ENCODE measurements around the gene KCNG3.

KCNG3 gene

DNA sequence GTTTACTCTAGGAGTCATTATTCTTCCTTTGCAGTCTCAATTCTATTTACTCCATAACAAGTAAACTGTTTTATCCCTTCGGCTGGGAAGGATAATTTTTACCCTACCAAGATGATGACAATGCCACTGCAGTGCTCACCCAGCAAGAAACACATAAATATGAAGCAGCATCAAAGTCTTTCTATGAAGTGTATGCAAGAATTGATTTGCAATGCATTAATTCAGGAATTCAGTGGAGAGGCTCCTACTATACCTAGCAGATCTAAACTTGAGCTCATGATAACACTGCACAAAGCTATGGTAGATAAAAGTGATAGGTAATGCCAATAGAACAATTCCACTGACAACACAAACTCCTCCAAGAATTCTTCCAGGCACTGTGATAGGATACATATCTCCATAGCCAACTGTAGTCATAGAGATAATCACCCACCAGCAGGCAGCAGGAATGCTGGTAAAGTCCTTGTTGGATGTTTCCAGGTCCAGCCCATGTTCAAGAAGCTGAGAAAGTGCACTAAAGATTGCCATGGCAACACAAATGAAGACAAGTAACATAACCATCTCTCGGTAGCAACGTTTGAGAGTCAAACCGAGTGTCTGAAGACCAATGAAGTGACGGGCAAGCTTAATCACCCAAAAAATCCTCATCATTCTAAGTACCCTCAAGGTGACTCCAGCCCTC, 49.9 kb downstream of the KCNG3 start:
- Histone ChIP-seq H3K4me1 (ENCODE audit: control insufficient read depth, insufficient read depth, low read length) (no peaks in the 10 kb centered on the region), H3K9ac (ENCODE audit: low read length) (no peak overlapping the region), H3K4me3 (ENCODE audit: low read length) (no peak overlapping the region), H3K27me3 (ENCODE audit: control insufficient read depth, insufficient read depth, low read length) (no peaks in the 10 kb centered on the region), H3K36me3 (ENCODE audit: control insufficient read depth, insufficient read depth, low read length) (no peaks in the 10 kb centered on the region), H3K9me3 (ENCODE audit: control insufficient read depth, low read length) (no peaks in the 10 kb centered on the region)

DNA sequence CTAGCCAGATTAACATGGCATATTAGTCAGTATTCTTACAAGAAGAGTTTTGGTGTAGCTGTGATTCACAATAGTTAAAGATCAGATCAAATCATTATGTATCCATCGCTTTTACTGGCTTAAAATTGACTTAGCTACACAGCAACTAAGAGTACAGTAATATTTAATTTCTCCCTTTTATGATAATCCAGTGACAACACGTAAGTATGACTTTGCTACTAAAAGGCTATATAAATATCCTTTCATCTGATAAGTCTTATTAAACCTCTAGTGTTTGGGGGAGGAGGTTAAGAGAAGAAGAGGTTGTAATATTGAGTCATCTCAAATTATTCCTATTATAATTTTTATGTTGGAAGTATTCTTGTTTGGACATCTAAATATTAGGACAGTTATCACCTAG, 51.0 kb downstream of the KCNG3 start:
- Histone ChIP-seq H3K36me3 (ENCODE audit: control insufficient read depth, insufficient read depth, low read length) (no peaks in the 10 kb centered on the region), H3K4me1 (ENCODE audit: control insufficient read depth, insufficient read depth, low read length) (no peaks in the 10 kb centered on the region), H3K27me3 (ENCODE audit: control insufficient read depth, insufficient read depth, low read length) (no peaks in the 10 kb centered on the region), H3K9me3 (ENCODE audit: control insufficient read depth, low read length) (no peaks in the 10 kb centered on the region), H3K9ac (ENCODE audit: low read length) (no peak overlapping the region), H3K4me3 (ENCODE audit: low read length) (no peak overlapping the region)

- Histone ChIP-seq H3K9ac (ENCODE audit: low read length) (no peak overlapping the region), H3K27me3 (ENCODE audit: control insufficient read depth, insufficient read depth, low read length) (no peaks in the 10 kb centered on the region), H3K4me3 (ENCODE audit: low read length) (no peak overlapping the region), H3K4me1 (ENCODE audit: control insufficient read depth, insufficient read depth, low read length) (no peaks in the 10 kb centered on the region), H3K36me3 (ENCODE audit: control insufficient read depth, insufficient read depth, low read length) (no peaks in the 10 kb centered on the region), H3K9me3 (ENCODE audit: control insufficient read depth, low read length) (no peaks in the 10 kb centered on the region)
Measured at GRCh38 chr2:42438685-42439084, 55.1 kb downstream of the KCNG3 start.

GRCh38 chr2:42436370-42436769, 57.4 kb downstream of the KCNG3 start:
- no peaks in the 10 kb centered on the region for H3K27me3 ChIP-seq (ENCODE audit: control insufficient read depth, insufficient read depth, low read length)
- no peaks in the 10 kb centered on the region for H3K4me1 ChIP-seq (ENCODE audit: control insufficient read depth, insufficient read depth, low read length)
- no peaks in the 10 kb centered on the region for H3K36me3 ChIP-seq (ENCODE audit: control insufficient read depth, insufficient read depth, low read length)
- H3K4me3 ChIP-seq (ENCODE audit: low read length): no peak overlapping the region
- H3K9me3 ChIP-seq (ENCODE audit: control insufficient read depth, low read length): no peaks in the 10 kb centered on the region
- H3K9ac ChIP-seq (ENCODE audit: low read length): no peak overlapping the region

DNA sequence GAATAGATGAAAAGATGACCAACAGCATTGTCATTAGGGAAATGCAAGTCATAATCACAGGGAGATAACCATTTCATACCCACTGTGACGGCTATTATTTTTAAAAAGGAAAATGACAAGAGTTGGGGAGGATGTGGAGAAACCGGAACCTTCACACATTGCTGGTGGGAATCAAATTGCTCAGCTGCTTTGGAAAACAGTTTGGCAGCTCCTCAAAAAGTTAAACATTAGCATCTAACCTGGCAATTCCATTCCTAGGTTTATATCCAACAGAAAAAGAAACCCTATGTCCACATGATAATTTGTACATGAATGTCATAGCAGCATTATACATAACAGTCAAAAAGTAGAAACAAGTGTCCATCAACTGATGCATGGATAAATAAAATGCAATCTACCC, 58.2 kb downstream of the KCNG3 start:
- Histone ChIP-seq H3K27me3 (ENCODE audit: control insufficient read depth, insufficient read depth, low read length) (no peaks in the 10 kb centered on the region), H3K4me3 (ENCODE audit: low read length) (no peak overlapping the region), H3K9ac (ENCODE audit: low read length) (no peak overlapping the region), H3K9me3 (ENCODE audit: control insufficient read depth, low read length) (no peaks in the 10 kb centered on the region), H3K4me1 (ENCODE audit: control insufficient read depth, insufficient read depth, low read length) (no peaks in the 10 kb centered on the region), H3K36me3 (ENCODE audit: control insufficient read depth, insufficient read depth, low read length) (no peaks in the 10 kb centered on the region)

GRCh38 chr2:42430188-42430587, 63.6 kb downstream of the KCNG3 start:
- Histone ChIP-seq H3K36me3 (ENCODE audit: control insufficient read depth, insufficient read depth, low read length) (no peaks in the 10 kb centered on the region), H3K4me3 (ENCODE audit: low read length) (no peak overlapping the region), H3K4me1 (ENCODE audit: control insufficient read depth, insufficient read depth, low read length) (no peaks in the 10 kb centered on the region), H3K27me3 (ENCODE audit: control insufficient read depth, insufficient read depth, low read length) (no peaks in the 10 kb centered on the region), H3K9me3 (ENCODE audit: control insufficient read depth, low read length) (no peaks in the 10 kb centered on the region), H3K9ac (ENCODE audit: low read length) (no peak overlapping the region)

DNA sequence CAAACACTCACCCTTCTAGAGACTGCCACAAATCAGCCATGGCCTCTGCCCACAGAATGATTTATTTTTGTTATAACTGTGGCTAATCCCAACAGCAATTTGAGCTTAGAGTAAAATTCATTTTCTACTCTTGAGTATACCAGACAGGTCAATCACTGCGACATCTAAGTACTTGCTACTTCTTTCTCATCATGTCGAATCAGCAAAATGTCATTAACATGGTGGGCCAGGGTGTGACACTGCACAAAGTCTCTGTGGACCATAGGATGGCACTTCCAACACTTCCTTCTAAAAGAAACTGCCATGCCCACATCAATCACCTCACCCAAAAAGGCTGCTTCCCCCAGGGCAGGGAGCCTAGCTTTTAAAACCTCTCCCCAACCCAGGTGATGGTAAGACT, 64.4 kb downstream of the KCNG3 start:
- Histone ChIP-seq H3K36me3 (ENCODE audit: control insufficient read depth, insufficient read depth, low read length) (no peaks in the 10 kb centered on the region), H3K9ac (ENCODE audit: low read length) (no peak overlapping the region), H3K27me3 (ENCODE audit: control insufficient read depth, insufficient read depth, low read length) (no peaks in the 10 kb centered on the region), H3K9me3 (ENCODE audit: control insufficient read depth, low read length) (no peaks in the 10 kb centered on the region), H3K4me3 (ENCODE audit: low read length) (no peak overlapping the region), H3K4me1 (ENCODE audit: control insufficient read depth, insufficient read depth, low read length) (no peaks in the 10 kb centered on the region)

- Histone ChIP-seq H3K4me1 (ENCODE audit: control insufficient read depth, insufficient read depth, low read length) (no peaks in the 10 kb centered on the region), H3K27me3 (ENCODE audit: control insufficient read depth, insufficient read depth, low read length) (no peaks in the 10 kb centered on the region), H3K36me3 (ENCODE audit: control insufficient read depth, insufficient read depth, low read length) (no peaks in the 10 kb centered on the region), H3K4me3 (ENCODE audit: low read length) (no peak overlapping the region), H3K9ac (ENCODE audit: low read length) (no peak overlapping the region), H3K9me3 (ENCODE audit: control insufficient read depth, low read length) (no peaks in the 10 kb centered on the region)
Measured at GRCh38 chr2:42425697-42426096, 68.1 kb downstream of the KCNG3 start.

- Histone ChIP-seq H3K4me3 (ENCODE audit: low read length) (no peak overlapping the region), H3K4me1 (ENCODE audit: control insufficient read depth, insufficient read depth, low read length) (no peaks in the 10 kb centered on the region), H3K27me3 (ENCODE audit: control insufficient read depth, insufficient read depth, low read length) (no peaks in the 10 kb centered on the region), H3K9ac (ENCODE audit: low read length) (no peak overlapping the region), H3K9me3 (ENCODE audit: control insufficient read depth, low read length) (no peaks in the 10 kb centered on the region), H3K36me3 (ENCODE audit: control insufficient read depth, insufficient read depth, low read length) (no peaks in the 10 kb centered on the region)
Measured at GRCh38 chr2:42424033-42424432, 69.7 kb downstream of the KCNG3 start.

DNA sequence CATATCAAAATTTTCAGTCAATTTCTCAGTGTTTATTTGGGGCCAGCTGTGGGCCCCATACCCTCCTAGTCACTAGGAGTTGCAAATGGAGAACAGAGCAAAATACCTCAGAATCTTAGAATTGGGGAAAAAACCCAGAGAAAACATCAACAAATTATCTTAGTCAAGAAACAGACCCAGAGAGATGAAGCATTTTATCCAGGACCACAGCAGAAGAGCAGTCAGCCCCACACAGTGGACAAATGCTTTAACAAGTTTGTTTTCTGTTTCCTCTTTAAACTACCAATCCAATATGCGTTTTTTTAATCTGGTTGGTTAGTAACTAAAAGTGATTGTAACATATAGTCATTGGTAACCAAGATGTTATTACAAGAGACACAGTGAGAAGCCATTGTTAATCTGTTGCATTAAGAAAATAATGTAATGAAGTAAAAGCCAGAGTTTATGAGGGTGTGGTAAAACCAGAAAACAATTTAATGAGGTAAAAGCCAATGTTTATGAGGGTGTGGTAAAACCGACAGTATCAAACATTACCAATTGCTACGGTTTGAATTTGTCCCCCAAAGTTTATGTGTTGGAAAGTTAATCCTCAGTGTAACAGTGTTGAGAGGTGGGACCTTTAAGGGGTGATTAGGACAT, 72.1 kb downstream of the KCNG3 start:
- H3K9me3 ChIP-seq (ENCODE audit: control insufficient read depth, low read length): no peaks in the 10 kb centered on the region
- no peaks in the 10 kb centered on the region for H3K27me3 ChIP-seq (ENCODE audit: control insufficient read depth, insufficient read depth, low read length)
- H3K36me3 ChIP-seq (ENCODE audit: control insufficient read depth, insufficient read depth, low read length): no peaks in the 10 kb centered on the region
- no peak overlapping the region for H3K4me3 ChIP-seq (ENCODE audit: low read length)
- H3K4me1 ChIP-seq (ENCODE audit: control insufficient read depth, insufficient read depth, low read length): no peaks in the 10 kb centered on the region
- no peak overlapping the region for H3K9ac ChIP-seq (ENCODE audit: low read length)

DNA sequence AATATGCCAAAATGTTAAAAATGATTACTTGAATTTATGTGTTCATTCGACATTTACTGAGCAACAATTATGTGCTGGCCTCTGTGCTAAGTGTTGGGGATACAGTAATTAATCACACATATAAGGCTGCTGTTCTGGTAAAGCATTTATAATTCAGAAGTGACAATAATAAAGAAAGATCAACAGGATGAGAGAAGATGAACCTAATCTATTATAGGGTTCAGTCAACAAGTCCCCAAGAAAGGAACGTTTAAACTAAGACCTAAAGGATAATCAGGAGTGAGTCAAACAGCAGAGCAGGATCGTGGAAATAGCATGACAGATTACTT, 72.7 kb downstream of the KCNG3 start:
- no peak overlapping the region for H3K9ac ChIP-seq (ENCODE audit: low read length)

GRCh38 chr2:42414648-42415047, 79.1 kb downstream of the KCNG3 start:
- H3K4me3 ChIP-seq (ENCODE audit: low read length): no peak overlapping the region
- H3K27me3 ChIP-seq (ENCODE audit: control insufficient read depth, insufficient read depth, low read length): no peaks in the 10 kb centered on the region
- no peaks in the 10 kb centered on the region for H3K36me3 ChIP-seq (ENCODE audit: control insufficient read depth, insufficient read depth, low read length)
- H3K9ac ChIP-seq (ENCODE audit: low read length): no peak overlapping the region
- no peaks in the 10 kb centered on the region for H3K9me3 ChIP-seq (ENCODE audit: control insufficient read depth, low read length)
- H3K4me1 ChIP-seq (ENCODE audit: control insufficient read depth, insufficient read depth, low read length): no peaks in the 10 kb centered on the region

More for the DNA sequence above, 72.7 kb downstream of the KCNG3 start:
- Histone ChIP-seq H3K27me3 (ENCODE audit: control insufficient read depth, insufficient read depth, low read length) (no peaks in the 10 kb centered on the region), H3K36me3 (ENCODE audit: control insufficient read depth, insufficient read depth, low read length) (no peaks in the 10 kb centered on the region), H3K4me1 (ENCODE audit: control insufficient read depth, insufficient read depth, low read length) (no peaks in the 10 kb centered on the region), H3K4me3 (ENCODE audit: low read length) (no peak overlapping the region), H3K9me3 (ENCODE audit: control insufficient read depth, low read length) (no peaks in the 10 kb centered on the region)

DNA sequence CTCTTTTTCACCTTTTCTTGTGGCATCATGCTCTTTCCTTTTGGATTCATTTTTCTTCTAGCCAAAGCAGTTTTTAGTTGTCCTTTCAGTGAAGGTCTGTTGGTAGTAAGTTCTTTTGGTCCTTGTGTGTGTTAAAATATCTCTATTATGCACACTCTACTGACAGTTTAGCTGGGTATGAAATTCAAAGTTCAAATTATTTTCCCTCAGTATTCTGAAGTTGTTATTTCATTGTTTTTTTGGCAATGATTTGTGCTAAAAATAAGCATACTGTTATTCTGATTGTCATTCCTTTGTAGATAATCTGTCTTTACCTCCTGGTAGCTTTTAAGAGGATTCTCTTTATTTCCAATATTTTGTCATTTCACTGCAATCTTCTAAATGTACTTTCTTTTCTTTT, 79.6 kb downstream of the KCNG3 start:
- Histone ChIP-seq H3K4me1 (ENCODE audit: control insufficient read depth, insufficient read depth, low read length) (no peaks in the 10 kb centered on the region), H3K27me3 (ENCODE audit: control insufficient read depth, insufficient read depth, low read length) (no peaks in the 10 kb centered on the region), H3K36me3 (ENCODE audit: control insufficient read depth, insufficient read depth, low read length) (no peaks in the 10 kb centered on the region), H3K4me3 (ENCODE audit: low read length) (no peak overlapping the region), H3K9ac (ENCODE audit: low read length) (no peak overlapping the region), H3K9me3 (ENCODE audit: control insufficient read depth, low read length) (no peaks in the 10 kb centered on the region)
